ENCODE data around the gene TACO1.

Gene TACO1

DNA sequence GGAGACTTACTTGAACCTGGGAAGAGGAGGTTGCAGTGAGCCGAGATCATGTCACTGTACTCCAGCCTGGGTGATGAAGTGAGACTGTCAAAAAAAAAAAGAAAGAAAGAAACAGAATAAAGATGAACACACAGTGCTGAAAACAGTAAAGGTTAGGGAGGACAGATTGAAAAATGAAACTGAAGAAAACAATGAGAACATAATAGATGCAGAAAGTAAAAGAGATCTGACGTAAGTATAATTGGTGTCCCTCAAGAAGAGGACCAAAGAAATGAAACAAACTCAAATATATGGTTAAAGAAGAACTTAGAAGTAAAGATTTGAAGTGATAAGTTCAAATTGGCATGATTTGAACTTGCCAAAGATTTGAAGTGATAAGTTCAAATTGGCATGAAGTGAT, 43.3 kb upstream of the TACO1 start:
- no peaks in the 10 kb centered on the region for H3K9me3 ChIP-seq (ENCODE audit: control insufficient read depth, insufficient read depth, low read length)
- H3K4me1 ChIP-seq (ENCODE audit: control insufficient read depth, low read length), result peaks cover 10% of the 10 kb centered on the region
- no peak overlapping the region for H3K27ac ChIP-seq (ENCODE audit: low read depth, low read length)
- no peaks in the 10 kb centered on the region for H3K9me2 ChIP-seq (replicated peaks; ENCODE audit: control insufficient read depth, low read length)
- no peak overlapping the region for H3K4me2 ChIP-seq (ENCODE audit: low read length)
- H4K20me1 ChIP-seq (ENCODE audit: control insufficient read depth, insufficient read depth, low read depth, low read length), result peaks cover 44% of the 10 kb centered on the region
- H3K79me2 ChIP-seq (ENCODE audit: control insufficient read depth, low read length), result peaks cover 97% of the 10 kb centered on the region
- peaks cover 3% of the 10 kb centered on the region; the same call in 1 of the 2 replicates for H3F3A ChIP-seq (ENCODE audit: control insufficient read depth, insufficient read depth)
- H3K36me3 ChIP-seq (ENCODE audit: control insufficient read depth, low read length), result peaks cover 26% of the 10 kb centered on the region
- H3K4me3 ChIP-seq (ENCODE audit: low read length), result no peak overlapping the region
- no peak for TF ChIP-seq EZH2phosphoT487 (IDR thresholded peaks at IDR 0.05; ENCODE audit: borderline replicate concordance, low read length)
- TF ChIP-seq, protein P1, sequence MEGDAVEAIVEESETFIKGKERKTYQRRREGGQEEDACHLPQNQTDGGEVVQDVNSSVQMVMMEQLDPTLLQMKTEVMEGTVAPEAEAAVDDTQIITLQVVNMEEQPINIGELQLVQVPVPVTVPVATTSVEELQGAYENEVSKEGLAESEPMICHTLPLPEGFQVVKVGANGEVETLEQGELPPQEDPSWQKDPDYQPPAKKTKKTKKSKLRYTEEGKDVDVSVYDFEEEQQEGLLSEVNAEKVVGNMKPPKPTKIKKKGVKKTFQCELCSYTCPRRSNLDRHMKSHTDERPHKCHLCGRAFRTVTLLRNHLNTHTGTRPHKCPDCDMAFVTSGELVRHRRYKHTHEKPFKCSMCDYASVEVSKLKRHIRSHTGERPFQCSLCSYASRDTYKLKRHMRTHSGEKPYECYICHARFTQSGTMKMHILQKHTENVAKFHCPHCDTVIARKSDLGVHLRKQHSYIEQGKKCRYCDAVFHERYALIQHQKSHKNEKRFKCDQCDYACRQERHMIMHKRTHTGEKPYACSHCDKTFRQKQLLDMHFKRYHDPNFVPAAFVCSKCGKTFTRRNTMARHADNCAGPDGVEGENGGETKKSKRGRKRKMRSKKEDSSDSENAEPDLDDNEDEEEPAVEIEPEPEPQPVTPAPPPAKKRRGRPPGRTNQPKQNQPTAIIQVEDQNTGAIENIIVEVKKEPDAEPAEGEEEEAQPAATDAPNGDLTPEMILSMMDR (IDR thresholded peaks at IDR 0.05; ENCODE audit: low read depth, low read length, poor library complexity, severe bottlenecking), result no peak
- H3K27me3 ChIP-seq (ENCODE audit: control insufficient read depth, low read length), result no peaks in the 10 kb centered on the region

DNA sequence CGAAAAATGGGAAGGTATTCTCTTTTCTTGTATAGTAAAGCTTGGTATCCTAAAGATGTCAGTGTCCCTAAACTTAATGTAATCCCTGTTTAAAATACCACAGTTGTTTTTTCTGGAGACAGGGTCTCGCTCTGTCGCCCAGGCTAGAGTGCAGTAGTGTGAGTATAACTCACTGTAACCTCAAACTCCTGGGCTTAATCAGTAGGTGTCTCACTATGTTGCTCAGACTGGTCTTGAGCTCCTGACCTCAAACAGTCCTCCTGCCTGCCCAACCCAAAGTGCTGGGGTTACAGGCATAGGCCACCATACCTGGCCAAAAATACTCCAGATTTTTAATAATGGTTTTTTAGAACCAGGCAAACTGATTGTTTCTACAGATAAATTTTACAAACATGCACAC, 42.3 kb upstream of the TACO1 start:
- no peak overlapping the region for H3K4me2 ChIP-seq (ENCODE audit: low read length)
- H3K4me3 ChIP-seq (ENCODE audit: low read length), result no peak overlapping the region
- TF ChIP-seq, protein P1 (IDR thresholded peaks at IDR 0.05; ENCODE audit: low read depth, low read length, poor library complexity, severe bottlenecking), result no peak
- no peak for TF ChIP-seq EZH2phosphoT487 (IDR thresholded peaks at IDR 0.05; ENCODE audit: borderline replicate concordance, low read length)
- no peaks in the 10 kb centered on the region for H3K27me3 ChIP-seq (ENCODE audit: control insufficient read depth, low read length)
- no peaks in the 10 kb centered on the region for H3K9me2 ChIP-seq (replicated peaks; ENCODE audit: control insufficient read depth, low read length)
- H3F3A ChIP-seq (ENCODE audit: control insufficient read depth, insufficient read depth), result peaks cover 3% of the 10 kb centered on the region; the same call in 1 of the 2 replicates
- H3K4me1 ChIP-seq (ENCODE audit: control insufficient read depth, low read length), result peaks cover under 1% of the 10 kb centered on the region
- peaks cover 16% of the 10 kb centered on the region for H3K36me3 ChIP-seq (ENCODE audit: control insufficient read depth, low read length)
- H4K20me1 ChIP-seq (ENCODE audit: control insufficient read depth, insufficient read depth, low read depth, low read length), result peaks cover 34% of the 10 kb centered on the region
- no peaks in the 10 kb centered on the region for H3K9me3 ChIP-seq (ENCODE audit: control insufficient read depth, insufficient read depth, low read length)
- H3K27ac ChIP-seq (ENCODE audit: low read depth, low read length), result no peak overlapping the region
- H3K79me2 ChIP-seq (ENCODE audit: control insufficient read depth, low read length), result peaks cover 95% of the 10 kb centered on the region

DNA sequence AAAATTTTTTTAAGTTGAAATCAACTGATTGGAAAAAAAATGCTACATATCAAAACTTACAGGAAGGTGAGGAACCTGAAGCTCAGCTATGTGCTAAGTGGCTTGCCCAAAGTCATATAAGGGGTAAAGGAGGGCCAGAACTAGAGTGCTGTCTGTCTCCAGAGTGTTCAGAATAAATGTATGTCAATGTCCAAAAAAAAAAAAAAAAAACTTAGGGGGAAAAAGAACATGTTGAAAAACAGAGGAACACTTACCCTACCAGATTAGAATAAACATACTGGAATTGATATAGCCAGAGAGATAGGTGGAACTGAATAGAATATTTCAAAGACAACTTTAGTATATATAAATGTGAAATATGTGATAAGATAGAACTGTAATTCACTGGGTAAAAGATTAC, 38.9 kb upstream of the TACO1 start:
- H4K20me1 ChIP-seq (ENCODE audit: control insufficient read depth, insufficient read depth, low read depth, low read length), result peaks cover 14% of the 10 kb centered on the region; the same call in 1 of the 2 replicates

More for the DNA sequence above, 38.9 kb upstream of the TACO1 start:
- H3K27ac ChIP-seq (ENCODE audit: low read depth, low read length), result no peak overlapping the region
- TF ChIP-seq, protein P1 (IDR thresholded peaks at IDR 0.05; ENCODE audit: low read depth, low read length, poor library complexity, severe bottlenecking), result no peak
- H3K9me3 ChIP-seq (ENCODE audit: control insufficient read depth, insufficient read depth, low read length), result no peaks in the 10 kb centered on the region
- H3K27me3 ChIP-seq (ENCODE audit: control insufficient read depth, low read length), result no peaks in the 10 kb centered on the region
- no peaks in the 10 kb centered on the region for H3K9me2 ChIP-seq (replicated peaks; ENCODE audit: control insufficient read depth, low read length)
- H3K79me2 ChIP-seq (ENCODE audit: control insufficient read depth, low read length), result peaks cover 91% of the 10 kb centered on the region
- no peak overlapping the region for H3K4me2 ChIP-seq (ENCODE audit: low read length)
- no peak overlapping the region for H3K4me3 ChIP-seq (ENCODE audit: low read length)
- 0 out of 2 replicates have a peak, but pooled peaks cover 5% of the 10 kb centered on the region for H3K36me3 ChIP-seq (ENCODE audit: control insufficient read depth, low read length)
- H3F3A ChIP-seq (ENCODE audit: control insufficient read depth, insufficient read depth), result peaks cover 3% of the 10 kb centered on the region; the same call in 1 of the 2 replicates
- H3K4me1 ChIP-seq (ENCODE audit: control insufficient read depth, low read length), result no peaks in the 10 kb centered on the region
